DOHH2 (cell line): ENCODE results near the gene PCDHGA7.
A peak's percentile ranks its signal among the peaks of the same experiment; 100 is the strongest.

Source experiments
- H3F3A ChIP-seq: fragments of 200-600 bp; sonication (generic), shearing (Covaris generic); 2 replicates; pipeline ENCODE4 v1.6.0; 2016; ENCODE audit warnings: antibody characterized with exemption, mild to moderate bottlenecking; ENCODE audit not compliant: control insufficient read depth, insufficient read depth
- H3K27ac ChIP-seq: fragments of 200-600 bp; sonication (generic); 2 replicates; pipeline ENCODE4 v1.5.1; 2014; ENCODE audit warnings: low read depth, mild to moderate bottlenecking, low read length, moderate library complexity
- H3K27me3 ChIP-seq: fragments of 200-600 bp; sonication (generic); 2 replicates; pipeline ENCODE4 v1.6.1; 2014; ENCODE audit warnings: mild to moderate bottlenecking, low read length, mixed read lengths; ENCODE audit not compliant: control insufficient read depth
- H3K36me3 ChIP-seq: fragments of 200-600 bp; sonication (generic); 2 replicates; pipeline ENCODE4 v1.6.1; 2014; ENCODE audit warnings: mild to moderate bottlenecking, low read length, moderate library complexity, mixed read lengths; ENCODE audit not compliant: control insufficient read depth
- H3K4me1 ChIP-seq: fragments of 200-600 bp; sonication (generic); 2 replicates; pipeline ENCODE4 v1.6.1; 2014; ENCODE audit warnings: mild to moderate bottlenecking, low read length, mixed read lengths; ENCODE audit not compliant: control insufficient read depth
- H3K4me2 ChIP-seq: fragments of 200-600 bp; sonication (generic); 2 replicates; pipeline ENCODE4 v1.6.0; 2014; ENCODE audit warnings: mild to moderate bottlenecking, low read length, moderate library complexity
- H3K4me3 ChIP-seq: fragments of 200-600 bp; sonication (generic); 2 replicates; pipeline ENCODE4 v1.5.1; 2014; ENCODE audit warnings: mild to moderate bottlenecking, low read length, mixed read lengths
- H3K79me2 ChIP-seq: fragments of 200-600 bp; sonication (generic); 2 replicates; pipeline ENCODE4 v1.6.1; 2014; ENCODE audit warnings: mild to moderate bottlenecking, low read length, mixed read lengths; ENCODE audit not compliant: control insufficient read depth
- H3K9me2 ChIP-seq: fragments of 200-600 bp; sonication (generic); replicated peaks from 2 replicates; pipeline ENCODE4 v1.6.1; 2014; ENCODE audit warnings: mild to moderate bottlenecking, low read length, mixed read lengths; ENCODE audit not compliant: control insufficient read depth
- H3K9me3 ChIP-seq: fragments of 200-600 bp; sonication (generic); 2 replicates; pipeline ENCODE4 v1.6.1; 2014; ENCODE audit warnings: antibody characterized with exemption, low read length, mixed read lengths; ENCODE audit not compliant: control insufficient read depth, insufficient read depth
- H4K20me1 ChIP-seq: fragments of 200-600 bp; sonication (generic); 2 replicates; pipeline ENCODE4 v1.6.0; 2014; ENCODE audit warnings: low read depth, mild to moderate bottlenecking, antibody characterized with exemption, low read length, moderate library complexity; ENCODE audit not compliant: control insufficient read depth, insufficient read depth
- CTCF ChIP-seq: fragments of 200-600 bp; sonication (generic); IDR thresholded peaks from one replicate; pipeline ENCODE4 v1.5.1; 2014; ENCODE audit warnings: antibody characterized with exemption, mild to moderate bottlenecking, low read depth, low read length; ENCODE audit not compliant: poor library complexity, severe bottlenecking
- EZH2phosphoT487 ChIP-seq: fragments of 200-600 bp; sonication (generic); IDR thresholded peaks from 2 replicates; pipeline ENCODE4 v1.6.1; 2017; ENCODE audit warnings: borderline replicate concordance, mild to moderate bottlenecking, antibody characterized with exemption, low read length, moderate library complexity, mixed read lengths

Gene PCDHGA7

DNA sequence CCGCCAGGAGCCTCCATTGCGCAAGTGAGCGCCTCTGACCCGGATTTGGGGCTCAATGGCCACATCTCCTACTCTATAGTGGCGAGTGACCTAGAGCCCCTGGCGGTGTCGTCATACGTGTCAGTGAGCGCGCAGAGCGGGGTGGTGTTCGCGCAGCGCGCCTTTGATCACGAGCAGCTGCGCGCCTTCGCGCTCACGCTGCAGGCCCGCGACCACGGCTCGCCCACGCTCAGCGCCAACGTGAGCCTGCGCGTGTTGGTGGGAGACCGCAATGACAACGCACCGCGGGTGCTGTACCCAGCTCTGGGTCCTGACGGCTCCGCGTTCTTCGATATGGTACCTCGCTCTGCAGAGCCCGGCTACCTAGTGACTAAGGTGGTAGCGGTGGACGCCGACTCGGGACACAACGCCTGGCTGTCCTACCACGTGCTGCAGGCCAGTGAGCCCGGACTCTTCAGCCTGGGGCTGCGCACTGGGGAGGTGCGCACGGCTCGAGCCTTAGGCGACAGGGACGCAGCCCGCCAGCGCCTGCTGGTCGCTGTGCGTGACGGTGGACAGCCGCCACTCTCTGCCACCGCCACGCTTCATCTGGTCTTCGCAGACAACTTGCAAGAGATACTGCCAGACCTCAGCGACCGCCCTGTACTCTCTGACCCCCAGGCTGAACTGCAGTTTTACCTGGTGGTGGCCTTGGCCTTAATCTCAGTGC lies 27.2 kb downstream of the PCDHGA7 start:
- no peak overlapping the region for H3K4me2 ChIP-seq
- H3K27ac ChIP-seq: no peak overlapping the region
- no peaks in the 10 kb centered on the region for H3F3A ChIP-seq
- peaks cover 21% of the 10 kb centered on the region for H3K36me3 ChIP-seq
- no peaks in the 10 kb centered on the region for H4K20me1 ChIP-seq
- H3K4me1 ChIP-seq: no peaks in the 10 kb centered on the region
- no peak overlapping the region for H3K4me3 ChIP-seq
- no peaks in the 10 kb centered on the region for H3K79me2 ChIP-seq
- H3K27me3 ChIP-seq: no peaks in the 10 kb centered on the region
- no peaks in the 10 kb centered on the region for H3K9me2 ChIP-seq
- no peak for TF ChIP-seq EZH2phosphoT487
- TF ChIP-seq CTCF: no peak
- peaks cover 14% of the 10 kb centered on the region; the same call in 1 of the 2 replicates for H3K9me3 ChIP-seq

DNA sequence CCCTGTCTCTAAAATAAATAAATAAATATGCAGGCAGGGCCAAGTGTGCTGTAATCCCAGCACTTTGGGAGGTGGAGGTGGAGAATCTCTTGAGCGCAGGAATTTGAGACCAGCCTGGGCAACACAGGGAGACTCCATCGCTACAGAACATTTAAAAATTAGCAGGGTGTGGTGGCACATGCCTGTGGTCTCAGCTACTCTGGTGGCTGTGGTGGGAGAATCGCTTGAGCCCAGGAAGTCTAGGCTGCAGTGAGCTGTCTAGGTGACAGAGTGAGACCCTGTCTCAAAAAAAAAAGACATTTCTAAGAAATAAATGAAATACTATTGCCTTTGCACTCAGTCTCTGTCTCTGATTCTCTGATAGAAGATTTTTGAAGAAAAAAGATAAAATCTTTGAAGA lies 29.0 kb downstream of the PCDHGA7 start:
- H3K27ac ChIP-seq: no peak overlapping the region
- H3K27me3 ChIP-seq: no peaks in the 10 kb centered on the region
- H3K79me2 ChIP-seq: no peaks in the 10 kb centered on the region
- no peak overlapping the region for H3K4me3 ChIP-seq
- H3K4me2 ChIP-seq: no peak overlapping the region
- H3K9me2 ChIP-seq: no peaks in the 10 kb centered on the region
- TF ChIP-seq CTCF (no peak), EZH2phosphoT487 (no peak)
- no peaks in the 10 kb centered on the region for H3K4me1 ChIP-seq
- H4K20me1 ChIP-seq: no peaks in the 10 kb centered on the region
- peaks cover 18% of the 10 kb centered on the region for H3K36me3 ChIP-seq
- no peaks in the 10 kb centered on the region for H3F3A ChIP-seq
- peaks cover 14% of the 10 kb centered on the region; the same call in 1 of the 2 replicates for H3K9me3 ChIP-seq

DNA sequence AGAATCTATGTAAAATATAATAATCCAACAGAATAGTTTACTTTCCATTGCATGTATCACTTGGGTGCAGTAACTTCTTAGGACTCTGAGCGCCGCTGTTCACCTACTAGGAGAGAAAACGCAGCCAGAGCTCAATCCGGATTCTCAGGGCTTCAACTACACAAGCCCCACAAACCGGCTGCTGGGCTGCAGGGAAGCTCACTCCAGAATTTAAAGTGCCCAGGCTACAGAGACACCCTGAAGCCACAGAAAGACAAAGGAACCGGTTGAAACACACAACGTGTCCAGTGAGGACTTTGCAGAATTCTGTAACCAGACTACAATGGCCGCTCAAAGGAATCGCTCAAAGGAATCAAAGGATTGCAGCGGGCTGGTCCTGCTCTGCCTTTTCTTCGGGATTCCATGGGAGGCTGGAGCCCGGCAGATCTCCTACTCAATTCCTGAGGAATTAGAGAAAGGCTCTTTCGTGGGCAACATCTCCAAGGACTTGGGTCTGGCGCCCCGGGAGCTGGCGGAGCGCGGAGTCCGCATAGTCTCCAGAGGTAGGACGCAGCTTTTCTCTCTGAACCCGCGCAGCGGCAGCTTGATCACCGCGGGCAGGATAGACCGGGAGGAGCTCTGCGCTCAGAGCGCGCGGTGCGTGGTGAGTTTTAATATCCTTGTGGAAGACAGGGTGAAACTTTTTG lies 30.5 kb downstream of the PCDHGA7 start, which contains the start of gene PCDHGA10:
Gene PCDHGA10 (plus strand): TSS at position 134 of the 686 bp plus-strand sequence. CDS start 189 bp downstream, at position 323.
- Histone ChIP-seq H3K79me2 (no peaks in the 10 kb centered on the region), H3K4me3 (no peak within 1 kb of the TSS), H3K4me1 (no peaks in the 10 kb centered on the region), H3F3A (no peaks in the 10 kb centered on the region), H3K9me2 (no peaks in the 10 kb centered on the region), H3K4me2 (no peak within 1 kb of the TSS), H3K9me3 (peaks cover 18% of the 10 kb centered on the region; the same call in 1 of the 2 replicates), H4K20me1 (no peaks in the 10 kb centered on the region), H3K36me3 (peaks cover 15% of the 10 kb centered on the region), H3K27me3 (no peaks in the 10 kb centered on the region), H3K27ac (no peak within 1 kb of the TSS)
- TF ChIP-seq CTCF (peak; percentile 28), EZH2phosphoT487 (no peak)
